NCI-H2107 treated with DMSO at 0.1 percent for 48 hours (cell line): ENCODE data around the gene VMP1.
"Not testable (repeated sequence)": the region's sequence is repeated elsewhere in the genome, so short reads cannot be mapped to it uniquely, and the experiment has no call there.

Experiments used
- DNase-seq: peaks from one replicate; lab custom pipeline; 2025; ENCODE audit not compliant: unreplicated experiment; lab: John Stamatoyannopoulos, UW

VMP1 gene

DNA sequence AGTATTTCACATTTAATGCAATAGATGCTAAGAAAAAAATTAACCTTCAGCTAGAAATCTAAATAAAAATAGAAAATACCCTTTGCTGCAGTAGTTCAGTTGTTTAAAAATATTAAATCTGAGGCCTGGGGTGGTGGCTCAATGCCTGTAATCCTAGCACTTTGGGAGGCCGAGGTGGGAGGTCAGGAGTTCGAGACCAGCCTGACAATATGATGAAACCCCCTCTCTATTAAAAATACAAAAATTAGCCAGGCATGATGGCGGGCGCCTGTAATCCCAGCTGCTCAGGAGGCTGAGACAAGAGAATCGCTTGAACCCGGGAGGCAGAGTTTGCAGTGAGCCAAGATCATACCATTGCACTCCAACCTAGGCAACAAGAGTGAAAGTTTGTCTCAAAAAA, 98.9 kb downstream of the VMP1 start:
- DNase-seq = not testable (repeated sequence)

DNA sequence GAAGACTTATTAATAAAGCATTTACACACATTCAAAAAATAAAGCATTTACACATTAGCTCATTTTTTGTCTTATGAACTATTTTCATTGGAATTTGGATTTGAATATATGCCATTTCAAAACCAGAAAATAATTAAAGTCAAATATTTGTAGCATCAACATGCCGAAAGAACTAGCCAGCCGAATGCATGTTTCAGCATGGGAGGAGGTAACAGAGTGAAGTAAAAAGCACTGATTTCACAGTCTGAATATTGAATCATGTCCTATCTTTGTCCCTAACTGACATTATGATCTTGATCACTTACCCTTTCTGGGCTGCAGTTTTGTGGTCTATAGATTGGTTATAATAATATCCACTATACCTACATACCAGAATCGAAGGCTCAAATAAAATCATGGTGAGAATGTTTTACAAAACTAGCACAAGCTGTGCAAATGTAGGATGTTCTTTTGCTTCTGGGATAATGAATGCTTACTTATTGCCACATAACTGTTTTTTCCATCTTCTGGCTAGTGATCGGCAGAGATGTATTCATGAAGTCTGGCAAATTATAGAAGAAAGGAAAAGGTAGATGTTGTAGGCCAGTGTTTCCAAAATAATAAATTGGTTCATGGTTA, 100.5 kb downstream of the VMP1 start:
- no peak for DNase-seq

DNA sequence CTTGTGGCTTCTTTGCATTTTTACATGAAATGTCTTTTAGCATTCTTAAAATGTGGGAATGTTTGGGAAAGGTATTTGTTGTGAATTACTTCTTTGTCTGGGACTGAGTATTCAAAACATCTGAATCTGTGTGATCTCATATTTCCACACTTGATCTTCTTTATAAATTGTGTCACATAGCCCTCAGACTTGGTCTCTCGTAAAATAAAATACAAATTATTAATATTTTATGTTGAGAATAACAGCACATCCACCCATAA, 103.4 kb downstream of the VMP1 start:
- no peak for DNase-seq

DNA sequence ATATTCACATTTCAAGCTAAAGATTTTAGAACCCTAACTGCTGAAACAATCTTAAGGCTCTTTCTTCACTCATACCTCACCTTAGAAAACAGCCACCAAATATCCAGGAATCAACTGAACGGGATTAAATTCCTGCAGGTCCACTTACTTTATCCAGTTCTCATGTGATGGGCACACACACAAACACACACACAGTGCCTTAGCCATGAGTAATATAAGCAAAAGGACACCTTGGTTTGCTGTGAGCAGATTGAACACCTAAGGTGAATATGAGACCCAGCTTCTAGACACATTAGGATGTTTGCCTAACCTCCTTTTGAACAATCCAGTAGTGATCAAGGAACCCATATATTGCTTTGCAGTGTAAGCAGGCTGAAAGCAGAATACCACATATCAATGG, 103.8 kb downstream of the VMP1 start:
- DNase-seq = no peak

DNA sequence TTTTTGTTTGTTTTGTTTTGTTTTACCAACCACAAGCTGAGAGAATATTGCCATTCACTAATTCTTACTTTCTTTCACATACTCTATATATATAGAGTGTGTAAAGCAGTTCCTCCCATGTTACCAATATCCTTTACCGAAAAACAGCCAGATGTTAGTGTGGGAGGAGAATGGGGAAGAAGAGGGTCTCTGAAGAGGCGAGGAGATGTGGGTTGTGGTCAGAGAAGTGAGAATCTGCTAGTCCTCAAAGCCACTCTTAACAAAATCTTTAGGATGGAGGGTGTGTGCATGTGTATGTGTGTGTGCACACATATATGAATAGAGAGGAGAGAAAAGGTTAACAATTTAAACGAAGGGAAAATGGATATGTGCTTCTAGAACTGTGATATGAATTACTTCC, 104.7 kb downstream of the VMP1 start:
- no peak for DNase-seq

DNA sequence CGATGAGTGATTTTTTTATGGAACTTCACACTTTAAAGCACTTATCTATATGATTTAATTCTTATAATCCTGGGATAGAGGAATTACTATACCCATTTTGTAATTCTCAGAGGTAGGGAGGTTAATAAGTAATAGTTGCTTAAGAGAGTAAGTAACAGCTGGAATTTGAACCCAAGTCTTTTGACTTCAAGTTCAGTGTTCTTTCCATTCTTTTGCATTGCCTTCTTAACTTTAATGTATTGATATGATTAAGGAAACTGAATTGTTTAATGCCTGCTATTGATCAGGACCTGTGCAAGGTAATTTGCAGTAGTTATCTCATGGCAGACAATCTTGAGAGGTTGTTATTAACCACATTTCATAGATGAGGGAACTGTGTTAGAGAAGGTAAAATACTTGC, 106.8 kb downstream of the VMP1 start:
- no peak for DNase-seq

DNA sequence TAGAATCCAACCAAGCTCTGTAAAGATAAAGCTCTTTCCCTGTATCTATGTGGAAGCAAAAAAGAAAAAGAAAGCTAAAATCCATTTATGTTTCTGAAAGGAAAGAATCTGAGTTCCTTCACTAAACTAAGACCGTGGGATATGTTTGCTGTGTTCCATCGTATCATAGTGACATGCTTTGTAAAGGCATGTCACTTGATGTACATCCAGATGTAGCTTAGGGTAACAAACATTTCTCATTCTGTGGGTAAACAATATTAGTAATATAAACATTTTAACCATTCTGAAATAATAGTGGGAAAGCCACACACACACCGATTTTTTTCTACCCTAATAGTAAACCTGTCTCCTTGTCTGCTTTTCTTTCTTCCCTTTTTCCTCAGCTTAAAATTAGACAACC, 107.2 kb downstream of the VMP1 start:
- DNase-seq = no peak

DNA sequence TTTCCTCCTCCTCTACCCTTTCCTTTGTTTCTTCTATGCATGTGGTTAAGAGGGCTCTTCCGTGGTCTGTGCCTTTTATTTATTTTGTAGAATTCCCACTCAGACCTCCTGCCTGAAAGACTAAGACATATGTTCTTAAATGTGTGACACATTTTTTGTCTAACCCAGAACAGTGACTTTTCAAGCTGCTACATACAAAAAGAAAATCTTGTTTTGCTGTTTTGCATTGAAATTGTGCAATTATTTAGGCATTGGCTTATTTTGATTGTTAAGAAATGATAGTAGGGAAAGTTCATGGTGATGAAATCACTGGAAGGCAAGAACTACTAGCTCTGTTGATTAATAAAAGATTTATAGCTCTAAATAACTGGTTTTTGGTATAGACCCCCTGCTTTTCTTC, 108.5 kb downstream of the VMP1 start:
- no peak for DNase-seq

DNA sequence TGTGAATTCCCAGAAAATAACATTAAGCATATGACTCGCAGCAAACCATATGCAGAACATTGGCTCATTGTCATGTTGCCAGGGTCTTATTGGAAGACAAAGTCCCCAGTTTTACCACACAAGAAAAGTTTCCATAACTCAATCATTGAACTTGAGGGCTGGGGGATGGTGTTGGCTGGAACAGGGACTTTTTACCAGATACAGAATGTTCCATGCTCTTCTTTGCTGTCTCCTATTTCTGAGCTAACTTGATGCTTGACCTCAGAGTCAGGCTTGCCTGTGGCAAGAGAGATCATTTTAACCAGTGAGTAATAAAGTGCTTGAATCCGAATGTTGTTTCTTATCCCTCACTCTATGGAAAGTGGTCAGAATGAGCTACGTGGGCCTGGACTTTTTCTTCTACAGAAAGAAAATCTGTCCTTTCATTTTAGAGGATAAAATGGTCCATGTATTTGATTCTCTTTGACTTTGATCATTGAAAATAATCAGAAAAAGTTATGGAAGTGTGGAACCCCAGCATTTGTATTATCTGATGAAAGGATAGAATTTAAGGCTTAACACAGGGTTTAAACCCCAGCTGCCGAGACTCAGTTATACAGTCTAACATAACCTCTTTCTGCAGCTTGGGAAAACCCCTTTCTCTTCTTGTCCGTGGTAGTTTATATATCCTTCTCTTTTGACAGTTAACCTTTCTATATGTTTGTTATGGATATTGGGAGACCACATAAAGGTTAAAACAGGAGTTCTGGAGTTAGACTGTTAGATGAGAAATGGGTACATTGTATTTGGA, 118.3 kb downstream of the VMP1 start:
- no peak for DNase-seq

DNA sequence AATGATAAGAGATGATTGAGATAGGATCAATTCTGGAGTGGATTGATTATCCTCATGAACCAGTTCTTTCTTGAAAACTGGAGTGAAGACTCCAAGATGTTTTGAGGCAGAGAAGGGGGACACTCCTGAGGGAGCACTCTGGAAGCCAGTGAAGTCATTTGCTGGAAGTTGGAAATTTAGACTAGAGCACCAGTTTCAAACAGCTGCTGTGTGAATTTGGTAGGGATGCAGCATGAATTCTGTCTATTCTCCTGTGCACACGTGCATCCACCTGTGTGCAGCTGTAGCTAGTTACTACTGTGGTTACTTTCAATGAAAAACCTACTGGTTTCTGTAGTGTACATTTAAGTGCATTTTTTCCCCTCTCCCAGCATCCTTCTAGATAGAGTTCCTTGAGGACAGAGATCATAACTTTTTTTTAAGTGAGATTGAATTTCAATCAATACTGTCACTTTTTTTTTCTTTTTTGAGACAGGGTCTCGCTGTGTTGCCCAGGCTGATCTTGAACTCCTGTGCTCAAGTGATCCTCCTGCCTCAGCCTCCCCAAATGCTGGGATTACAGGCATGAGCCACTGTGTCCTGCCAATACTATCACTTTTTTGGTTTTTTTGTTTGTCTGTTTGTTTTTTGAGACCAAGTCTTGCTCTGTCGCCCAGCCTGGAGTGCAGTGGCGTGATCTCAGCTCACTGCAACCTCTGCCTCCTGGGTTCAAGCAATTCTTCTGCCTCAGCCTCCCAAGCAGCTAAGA, 119.4 kb downstream of the VMP1 start:
- DNase-seq = no peak

DNA sequence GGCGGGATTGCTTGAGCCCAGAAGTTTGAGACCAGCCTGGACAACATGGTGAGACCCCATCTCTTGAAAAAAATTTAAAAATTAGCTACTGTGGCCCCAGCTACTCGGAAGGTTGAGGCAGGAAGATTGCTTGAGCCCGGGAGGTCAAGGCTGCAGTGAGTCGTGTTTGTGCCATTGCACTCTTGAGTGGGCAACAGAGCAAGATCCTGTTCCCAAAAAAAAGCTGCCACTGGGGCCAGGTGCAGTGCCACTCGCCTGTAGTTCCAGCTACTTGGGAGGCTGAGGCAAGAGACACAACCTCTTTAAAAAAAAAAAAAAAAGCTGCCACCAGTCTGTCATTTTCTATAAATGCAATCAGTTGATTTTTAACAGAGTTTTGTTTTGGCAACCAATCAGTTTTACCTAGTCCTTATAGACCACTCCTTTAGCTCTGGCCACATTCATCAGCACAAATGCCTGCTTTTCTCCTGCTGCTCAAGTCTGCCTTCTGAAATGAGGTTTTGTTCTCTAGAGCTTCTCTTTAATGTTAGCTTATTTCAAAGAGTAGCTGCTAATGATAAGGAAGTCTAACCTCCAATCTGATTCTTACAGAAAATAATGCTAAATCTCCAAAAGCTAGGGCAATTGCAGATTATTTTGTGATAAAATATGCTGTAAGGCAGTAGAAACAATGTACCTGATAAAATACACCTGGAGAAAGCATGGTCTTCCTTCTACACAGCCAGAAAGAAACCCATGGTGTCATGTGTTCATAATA, 120.4 kb downstream of the VMP1 start:
- DNase-seq = peak; percentile 46

DNA sequence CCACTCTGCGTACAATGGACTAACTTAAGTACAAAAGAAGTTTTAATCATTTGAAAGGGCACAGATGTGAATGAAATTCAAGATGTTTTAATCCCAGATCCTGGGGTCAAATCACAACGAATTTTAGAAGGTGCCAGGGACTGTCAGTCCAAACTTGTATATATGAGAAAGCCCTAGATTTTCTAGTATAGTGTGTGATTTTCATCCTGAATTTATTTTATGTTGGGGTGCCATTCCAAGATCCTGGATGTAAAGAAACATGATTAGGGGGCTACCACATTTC, 121.0 kb downstream of the VMP1 start:
- peak; percentile 48 for DNase-seq

DNA sequence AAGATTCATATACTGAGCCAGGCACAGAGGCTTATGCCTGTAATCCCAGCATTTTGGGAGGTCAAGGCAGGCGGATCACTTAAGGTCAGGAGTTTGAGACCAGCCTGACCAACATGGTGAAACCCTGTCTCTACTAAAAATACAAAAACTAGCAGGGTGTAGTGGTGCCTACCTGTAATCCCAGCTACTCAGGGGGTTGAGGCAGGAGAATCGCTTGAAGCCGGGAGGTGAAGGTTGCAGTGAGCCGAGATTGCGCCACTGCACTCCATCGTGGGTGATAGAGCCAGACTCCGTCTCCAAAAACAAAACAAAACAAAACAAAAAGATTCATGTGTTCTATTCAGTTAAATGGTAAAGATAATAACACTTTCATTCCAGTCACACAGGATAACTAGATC, 121.4 kb downstream of the VMP1 start:
- DNase-seq = not testable (repeated sequence)

DNA sequence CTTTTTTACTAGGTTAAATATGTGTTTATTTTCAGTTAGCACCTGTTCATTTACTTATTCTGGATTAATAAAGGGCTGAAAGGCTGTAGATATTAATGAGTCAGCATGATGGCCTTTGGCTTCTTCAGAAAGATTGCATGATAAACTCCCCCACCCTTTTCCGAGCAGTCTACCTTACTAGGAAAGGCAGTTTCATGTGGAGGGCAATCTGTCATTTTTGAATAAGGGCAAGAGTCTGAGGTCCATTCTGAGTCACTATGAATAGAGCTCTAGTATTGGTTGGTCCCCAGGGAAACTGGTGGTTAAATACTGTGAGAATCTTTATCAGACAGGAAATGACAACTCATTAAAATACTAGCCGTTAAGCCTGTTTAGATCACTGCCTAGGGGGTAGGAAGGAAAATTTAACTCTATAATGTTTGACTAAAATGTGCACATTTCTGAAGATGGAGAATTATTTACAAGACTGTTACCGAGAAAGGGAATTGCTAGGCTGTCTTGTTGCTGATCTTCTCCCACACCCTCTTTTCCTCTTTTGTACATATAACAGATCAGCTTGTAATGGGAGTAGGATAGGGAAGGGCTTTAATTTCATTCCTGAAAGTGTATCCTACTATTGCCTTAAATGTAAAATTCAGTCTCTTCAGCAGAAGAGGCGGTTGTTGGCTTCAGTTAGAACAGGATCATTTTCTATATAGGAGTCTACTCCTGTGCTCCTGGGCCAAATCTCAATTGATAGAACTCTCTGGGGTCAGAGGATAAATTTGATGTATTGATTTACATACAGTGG, 122.0 kb downstream of the VMP1 start:
- peak; percentile 94 for DNase-seq

DNA sequence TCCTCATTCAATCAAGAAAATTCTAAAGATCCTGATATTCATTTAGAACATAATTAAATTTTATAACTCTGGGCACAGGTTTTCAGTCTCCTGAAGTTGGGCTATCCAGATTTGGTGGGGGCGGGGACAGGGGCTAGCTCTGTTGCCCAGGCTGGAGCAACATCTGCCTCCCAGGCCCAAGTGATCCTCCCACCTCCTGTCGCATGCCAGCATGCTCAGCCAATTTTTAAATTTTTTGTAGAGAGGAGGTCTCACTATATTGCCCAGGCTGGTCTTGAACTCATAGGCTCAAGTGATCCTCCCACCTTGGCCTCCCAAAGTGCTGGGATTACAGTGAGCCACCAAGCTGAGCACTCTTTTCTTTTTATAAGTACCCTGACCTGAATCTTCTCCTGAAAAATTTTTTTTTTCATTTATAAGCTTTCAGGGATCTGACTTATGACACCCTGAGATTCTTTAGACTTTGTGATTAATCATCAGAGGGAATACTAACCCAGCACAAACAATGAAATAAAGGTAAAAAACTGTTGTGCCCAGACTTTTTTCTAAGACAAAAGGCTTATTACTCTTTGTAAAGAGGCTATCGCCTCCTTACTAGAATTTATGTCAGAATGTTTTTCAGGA, 122.7 kb downstream of the VMP1 start:
- no peak for DNase-seq

DNA sequence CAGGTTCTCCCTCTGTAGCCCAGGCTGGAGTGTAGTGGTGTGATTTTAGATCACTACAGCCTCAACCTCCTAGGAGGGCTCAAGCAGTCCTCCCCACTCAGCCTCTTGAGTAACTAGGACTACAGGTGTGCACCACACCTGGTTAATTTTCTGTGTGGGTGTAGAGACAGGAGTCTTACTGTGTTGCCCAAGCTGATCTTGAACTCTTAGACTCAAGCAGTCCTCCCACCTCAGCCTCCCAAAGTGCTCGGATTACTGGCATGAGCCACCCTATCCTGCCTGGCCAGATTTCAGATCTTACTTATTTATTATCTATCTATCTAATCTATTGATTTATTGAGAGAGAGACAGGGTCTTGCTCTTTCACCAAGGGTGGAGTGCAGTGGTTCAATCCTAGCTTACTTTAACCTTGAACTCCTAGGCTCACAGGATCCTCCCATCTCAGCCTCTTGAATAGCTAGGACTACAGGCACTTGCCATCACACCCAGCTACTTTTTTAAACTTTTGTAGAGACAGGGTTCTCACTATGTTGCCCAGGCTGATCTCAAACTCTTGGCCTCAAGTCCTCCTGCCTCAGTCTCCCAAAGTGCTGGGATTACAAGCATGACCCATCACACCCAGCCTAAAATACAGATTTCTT, 123.5 kb downstream of the VMP1 start:
- no peak for DNase-seq

DNA sequence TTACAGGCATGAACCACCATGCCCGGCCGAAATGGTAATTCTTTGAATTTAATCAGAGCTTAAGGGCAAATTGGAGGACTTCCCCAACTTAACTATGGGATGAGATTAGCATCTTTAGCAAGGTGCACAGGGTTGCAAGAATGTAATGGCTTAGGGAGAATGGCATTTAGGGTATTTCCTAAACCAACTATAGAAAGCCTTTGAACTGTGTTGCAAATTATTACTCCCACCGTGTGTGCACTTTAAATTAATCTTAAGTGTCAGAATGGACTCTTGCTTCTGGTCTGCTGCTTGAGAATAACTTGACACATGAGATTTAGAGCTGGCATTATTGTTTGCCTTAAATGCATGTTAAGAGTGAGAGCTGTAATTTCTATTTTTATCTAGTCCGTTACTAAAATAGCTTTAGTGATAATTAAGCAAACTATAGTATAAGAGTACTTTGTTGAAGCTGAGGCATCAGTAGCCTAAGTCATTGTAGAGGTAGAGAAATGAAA, 125.5 kb downstream of the VMP1 start:
- no peak for DNase-seq

DNA sequence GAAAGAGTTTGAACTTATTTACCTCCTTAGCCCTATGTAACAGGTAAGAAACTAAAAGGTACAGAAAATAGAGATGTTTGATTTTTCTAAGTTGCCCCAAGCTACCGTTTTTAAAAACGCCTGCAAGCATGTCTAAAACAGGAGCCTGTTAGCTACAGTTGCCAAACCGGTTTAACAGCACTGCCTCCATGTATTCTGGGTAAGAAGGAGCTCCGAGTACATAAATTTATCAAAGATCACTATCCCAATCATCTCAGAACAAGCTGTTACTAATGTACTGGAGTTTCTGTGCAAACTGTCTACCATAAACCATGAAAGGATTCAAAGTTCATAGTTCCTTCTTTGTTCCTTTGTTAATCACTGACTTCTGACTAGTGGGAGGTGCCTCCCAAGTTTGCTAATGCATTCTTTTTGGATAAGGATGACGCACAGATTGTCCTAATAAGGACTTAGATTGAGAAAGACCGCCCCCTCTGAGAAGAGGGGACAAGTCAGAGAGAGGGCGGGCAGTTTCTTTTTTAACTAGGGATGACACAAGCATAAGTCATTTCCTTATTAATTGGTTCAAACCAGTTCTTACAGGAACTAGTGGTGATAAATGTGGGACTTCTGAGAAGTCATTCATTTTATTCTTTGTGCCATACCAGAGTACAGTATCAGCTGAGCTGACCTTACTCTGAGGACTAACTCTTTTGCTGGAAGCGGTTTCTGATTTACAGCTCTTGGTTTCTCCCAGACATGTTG, 130.0 kb downstream of the VMP1 start:
- DNase-seq = peak; percentile 71
